Effector memory CD8-positive, alpha-beta T cell (primary cell): Measurements from ENCODE around the gene SLC1A7.

Experiments used
- ATAC-seq: fragments of 150-1000 bp; cut with Tn5 transposase; replicated peaks from 2 replicates; pipeline ENCODE4 v1.10.0; 2021; ENCODE audit warnings: mild to moderate bottlenecking, moderate library complexity
- DNase-seq, 3 experiments: peaks; one replicate each; pipeline ENCODE4 v3.0.0; 2021
- H3K27ac Mint-ChIP-seq, 2 donors: one replicate each; pipeline ENCODE4 v1.8.0; 2022; ENCODE audit warnings: mild to moderate bottlenecking in 2 of 2, mixed read lengths in 2 of 2, moderate library complexity in 2 of 2
- H3K27me3 Mint-ChIP-seq, 2 donors: one replicate each; pipeline ENCODE4 v1.8.0; 2022; ENCODE audit warnings: mixed read lengths in 2 of 2
- H3K36me3 Mint-ChIP-seq: one replicate; pipeline ENCODE4 v1.8.0; 2022; ENCODE audit warnings: mild to moderate bottlenecking, moderate library complexity, mixed read lengths; ENCODE audit not compliant: insufficient read depth
- H3K4me1 Mint-ChIP-seq, 2 donors: one replicate each; pipeline ENCODE4 v1.8.0; 2022; ENCODE audit warnings: low read depth in 2 of 2, mixed read lengths in 2 of 2
- H3K4me3 Mint-ChIP-seq, 2 donors: one replicate each; pipeline ENCODE4 v1.8.0; 2022; ENCODE audit warnings: mild to moderate bottlenecking in 2 of 2, mixed read lengths in 2 of 2, moderate library complexity in 2 of 2
- H3K9me3 Mint-ChIP-seq, 2 donors: one replicate each; pipeline ENCODE4 v1.8.0; 2022; ENCODE audit warnings: mixed read lengths in 2 of 2

SLC1A7 gene

GRCh38 chr1:53047737-53048736 is 94.4 kb downstream of the SLC1A7 start:
- H3K9me3 Mint-ChIP-seq: no peaks in the 10 kb centered on the region
- no peaks in the 10 kb centered on the region for H3K27me3 Mint-ChIP-seq
- H3K27ac Mint-ChIP-seq: peak overlapping the region in 1 of 2 donors; percentile 66
- peaks cover 3 to 10% of the 10 kb centered on the region in 2 donors for H3K4me1 Mint-ChIP-seq
- no peak overlapping the region for H3K4me3 Mint-ChIP-seq
- ATAC-seq (no peak), DNase-seq (no peak)
- H3K36me3 Mint-ChIP-seq: peaks cover 18% of the 10 kb centered on the region

GRCh38 chr1:53046930-53047329 is 95.5 kb downstream of the SLC1A7 start:
- peak overlapping the region in 1 of 2 donors; percentile 38 for H3K27ac Mint-ChIP-seq
- H3K36me3 Mint-ChIP-seq: peaks cover 14% of the 10 kb centered on the region
- peaks cover 5 to 10% of the 10 kb centered on the region in 2 donors for H3K4me1 Mint-ChIP-seq
- no peak for ATAC-seq
- H3K9me3 Mint-ChIP-seq: no peaks in the 10 kb centered on the region
- no peak for DNase-seq
- H3K27me3 Mint-ChIP-seq: no peaks in the 10 kb centered on the region
- H3K4me3 Mint-ChIP-seq: no peak overlapping the region

GRCh38 chr1:53044926-53045325 is 97.5 kb downstream of the SLC1A7 start:
- Mint-ChIP-seq H3K9me3 (no peaks in the 10 kb centered on the region), H3K4me3 (no peak overlapping the region), H3K4me1 (peaks cover 7 to 10% of the 10 kb centered on the region in 2 donors), H3K27ac (no peak overlapping the region), H3K36me3 (peaks cover 3% of the 10 kb centered on the region), H3K27me3 (no peaks in the 10 kb centered on the region)
- ATAC-seq (no peak), DNase-seq (no peak)

GRCh38 chr1:53043271-53043670 is 99.2 kb downstream of the SLC1A7 start:
- Mint-ChIP-seq H3K4me1 (peaks cover 7 to 10% of the 10 kb centered on the region in 2 donors), H3K4me3 (no peak overlapping the region), H3K9me3 (no peaks in the 10 kb centered on the region), H3K36me3 (peaks cover 8% of the 10 kb centered on the region), H3K27ac (no peak overlapping the region), H3K27me3 (no peaks in the 10 kb centered on the region)
- ATAC-seq: no peak
- no peak for DNase-seq

GRCh38 chr1:53038566-53038965 is 103.9 kb downstream of the SLC1A7 start:
- Mint-ChIP-seq H3K27me3 (no peaks in the 10 kb centered on the region), H3K27ac (no peak overlapping the region), H3K4me3 (no peak overlapping the region), H3K36me3 (peaks cover 16% of the 10 kb centered on the region), H3K9me3 (no peaks in the 10 kb centered on the region), H3K4me1 (peaks cover 5% of the 10 kb centered on the region in 2 donors)
- no peak for DNase-seq
- no peak for ATAC-seq
